ENCODE measurements around the gene ABCC9.

- TF ChIP-seq, protein P1, sequence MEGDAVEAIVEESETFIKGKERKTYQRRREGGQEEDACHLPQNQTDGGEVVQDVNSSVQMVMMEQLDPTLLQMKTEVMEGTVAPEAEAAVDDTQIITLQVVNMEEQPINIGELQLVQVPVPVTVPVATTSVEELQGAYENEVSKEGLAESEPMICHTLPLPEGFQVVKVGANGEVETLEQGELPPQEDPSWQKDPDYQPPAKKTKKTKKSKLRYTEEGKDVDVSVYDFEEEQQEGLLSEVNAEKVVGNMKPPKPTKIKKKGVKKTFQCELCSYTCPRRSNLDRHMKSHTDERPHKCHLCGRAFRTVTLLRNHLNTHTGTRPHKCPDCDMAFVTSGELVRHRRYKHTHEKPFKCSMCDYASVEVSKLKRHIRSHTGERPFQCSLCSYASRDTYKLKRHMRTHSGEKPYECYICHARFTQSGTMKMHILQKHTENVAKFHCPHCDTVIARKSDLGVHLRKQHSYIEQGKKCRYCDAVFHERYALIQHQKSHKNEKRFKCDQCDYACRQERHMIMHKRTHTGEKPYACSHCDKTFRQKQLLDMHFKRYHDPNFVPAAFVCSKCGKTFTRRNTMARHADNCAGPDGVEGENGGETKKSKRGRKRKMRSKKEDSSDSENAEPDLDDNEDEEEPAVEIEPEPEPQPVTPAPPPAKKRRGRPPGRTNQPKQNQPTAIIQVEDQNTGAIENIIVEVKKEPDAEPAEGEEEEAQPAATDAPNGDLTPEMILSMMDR (conservative IDR thresholded peaks at IDR 0.05 in 1 of 2, IDR thresholded peaks at IDR 0.05 in 1 of 2; ENCODE audit: extremely low read depth in 1 of 2, insufficient read depth in 1 of 2, low read depth in 1 of 2, low read length in 2 of 2), result no peak
- TF ChIP-seq EZH2 (IDR thresholded peaks at IDR 0.05; ENCODE audit: borderline replicate concordance, low read length), result no peak
Observed at GRCh38 chr12:21865846-21866245, 75.4 kb downstream of the ABCC9 start.

Data from mammary epithelial cell (primary cell).